ENCODE data around the gene RBM23. TPM values are rescaled to one million over a fixed set of nuclear protein-coding genes. Genes with fewer than 3 reads are reported as not detected.
A peak's percentile ranks its signal among the peaks of the same experiment; 100 is the strongest.
"Not testable (repeated sequence)": the region's sequence is repeated elsewhere in the genome, so short reads cannot be mapped to it uniquely, and the experiment has no call there.

Gene RBM23
- 113 TPM for total RNA-seq

DNA sequence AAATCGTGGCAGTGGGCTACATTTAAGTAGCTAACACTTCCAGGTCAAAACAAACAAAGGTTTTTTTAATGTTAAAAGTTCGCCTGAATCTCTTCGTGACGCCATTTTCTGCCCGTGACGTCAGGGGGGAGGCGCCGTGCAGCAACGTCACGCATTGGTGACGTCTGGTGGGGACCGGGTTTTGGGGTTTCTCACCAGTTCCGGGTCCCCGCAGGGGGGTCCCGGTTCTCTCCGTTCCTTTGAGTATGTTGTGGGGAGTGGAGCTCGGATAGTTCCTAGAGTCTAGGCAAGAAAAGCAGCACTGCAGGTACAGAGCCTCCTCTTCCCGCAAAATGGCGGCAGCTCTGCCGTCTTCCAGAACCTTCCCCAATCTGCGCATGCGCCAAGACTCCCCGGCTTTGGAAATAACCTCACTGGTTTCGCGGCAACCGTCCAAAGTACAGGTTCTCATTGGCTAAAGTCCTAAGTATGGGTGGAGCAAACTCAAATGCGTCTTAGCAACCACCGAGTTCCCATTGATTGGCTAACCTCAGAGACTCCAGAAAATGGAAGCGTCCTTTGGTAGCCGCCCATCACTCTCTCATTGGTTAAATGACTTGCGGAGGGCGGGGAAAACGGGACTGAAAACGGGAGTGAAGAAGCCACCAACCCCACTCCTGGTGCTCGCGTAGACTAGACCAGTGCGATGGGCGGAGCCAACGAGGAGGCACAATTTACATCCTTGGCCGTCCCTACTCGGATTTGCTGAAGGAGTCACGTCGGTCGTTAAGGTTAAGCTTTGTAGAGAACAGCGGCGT, at the start of gene RBM23:
Gene RBM23, minus strand, starts transcription at position 346 of the 797 bp plus-strand sequence.
- no peaks in the 10 kb centered on the region for H3K9me3 ChIP-seq
- TF ChIP-seq, protein P1, sequence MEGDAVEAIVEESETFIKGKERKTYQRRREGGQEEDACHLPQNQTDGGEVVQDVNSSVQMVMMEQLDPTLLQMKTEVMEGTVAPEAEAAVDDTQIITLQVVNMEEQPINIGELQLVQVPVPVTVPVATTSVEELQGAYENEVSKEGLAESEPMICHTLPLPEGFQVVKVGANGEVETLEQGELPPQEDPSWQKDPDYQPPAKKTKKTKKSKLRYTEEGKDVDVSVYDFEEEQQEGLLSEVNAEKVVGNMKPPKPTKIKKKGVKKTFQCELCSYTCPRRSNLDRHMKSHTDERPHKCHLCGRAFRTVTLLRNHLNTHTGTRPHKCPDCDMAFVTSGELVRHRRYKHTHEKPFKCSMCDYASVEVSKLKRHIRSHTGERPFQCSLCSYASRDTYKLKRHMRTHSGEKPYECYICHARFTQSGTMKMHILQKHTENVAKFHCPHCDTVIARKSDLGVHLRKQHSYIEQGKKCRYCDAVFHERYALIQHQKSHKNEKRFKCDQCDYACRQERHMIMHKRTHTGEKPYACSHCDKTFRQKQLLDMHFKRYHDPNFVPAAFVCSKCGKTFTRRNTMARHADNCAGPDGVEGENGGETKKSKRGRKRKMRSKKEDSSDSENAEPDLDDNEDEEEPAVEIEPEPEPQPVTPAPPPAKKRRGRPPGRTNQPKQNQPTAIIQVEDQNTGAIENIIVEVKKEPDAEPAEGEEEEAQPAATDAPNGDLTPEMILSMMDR (IDR thresholded peaks at IDR 0.05) = no peak
- H3K4me3 ChIP-seq = peak within 1 kb of the TSS; percentile 57 to 65
- peaks cover 24 to 30% of the 10 kb centered on the region in 2 donors for H3K36me3 ChIP-seq
- intact Hi-C loops (cut with DNase I) = loop anchor here (1.0 kb wide), 2 partner anchors 10 to 48 kb away; partner anchors contain the start of genes LRP10 and PRMT5
- peak; percentile 99 to 100 for DNase-seq (ENCODE audit: low spot score in 2 of 2)
- peak within 1 kb of the TSS; percentile 86 to 93 for H3K27ac ChIP-seq
- peaks cover 6 to 18% of the 10 kb centered on the region in 2 donors for H3K4me1 ChIP-seq
- no peaks in the 10 kb centered on the region for H3K27me3 ChIP-seq

DNA sequence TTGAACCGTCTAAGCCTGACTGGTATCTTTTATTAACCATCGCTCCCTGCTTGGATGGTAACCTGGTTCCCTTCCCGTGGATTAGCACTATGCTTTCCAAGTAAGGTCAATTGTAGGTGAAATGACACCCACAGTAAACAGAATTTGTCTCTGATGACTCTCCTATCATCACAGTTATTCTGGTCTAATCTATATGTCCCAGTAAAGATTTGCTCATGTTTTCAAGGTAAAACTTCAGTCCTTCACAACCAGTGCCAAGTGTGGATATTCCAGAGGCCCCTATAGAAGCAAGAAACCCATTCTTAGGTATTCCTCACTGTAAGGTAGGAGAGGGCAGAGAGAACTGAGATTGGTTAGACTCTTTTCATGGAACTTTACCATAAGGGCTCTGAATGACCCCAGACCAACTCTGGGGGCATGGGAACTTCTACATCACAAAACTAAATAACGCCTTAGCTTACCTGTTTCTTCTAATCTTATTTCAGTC, 47.9 kb upstream of the RBM23 start:
- H3K27me3 ChIP-seq = no peaks in the 10 kb centered on the region

DNA sequence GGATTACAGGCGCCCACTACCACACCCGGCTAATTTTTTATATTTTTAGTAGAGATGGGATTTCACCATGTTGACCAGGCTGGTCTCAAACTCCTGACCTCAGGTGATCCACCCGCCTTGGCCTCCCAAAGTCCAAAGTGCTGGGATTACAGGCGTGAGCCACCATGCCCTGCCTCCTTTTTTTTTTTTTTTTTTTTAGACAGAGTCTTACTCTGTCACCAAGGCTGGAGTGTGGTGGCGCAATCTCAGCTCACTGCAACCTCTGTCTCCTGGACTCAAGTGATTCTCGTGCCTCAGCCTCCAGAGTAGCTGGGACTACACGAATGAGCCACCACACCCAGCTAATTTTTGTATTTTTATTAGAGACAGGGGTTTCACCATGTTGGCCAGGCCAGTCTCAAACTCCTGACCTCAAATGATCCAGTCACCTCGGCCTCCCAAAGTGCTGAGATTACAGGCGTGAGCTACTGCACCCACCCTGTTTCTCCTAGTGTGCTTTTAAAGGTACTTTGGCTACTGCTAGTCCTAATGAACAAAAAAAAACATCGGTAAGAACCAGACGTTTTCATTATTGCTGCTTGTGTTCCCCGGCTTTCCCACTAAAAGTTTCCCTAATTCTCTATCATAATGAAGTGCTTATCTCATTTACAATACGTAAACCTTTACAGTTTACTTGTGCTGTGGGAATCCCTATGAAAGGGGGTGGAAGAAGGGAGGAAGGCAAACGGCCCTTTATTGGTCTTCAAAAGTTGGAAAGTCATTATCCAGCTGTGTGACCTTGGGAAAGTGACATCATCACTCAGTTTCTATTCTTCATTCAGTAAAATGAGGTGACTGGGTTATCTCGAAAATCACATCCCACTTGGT, 47.2 kb upstream of the RBM23 start:
- intact Hi-C loops (cut with DNase I); H3K9me3 ChIP-seq; H3K4me3 ChIP-seq; H3K27ac ChIP-seq; H3K4me1 ChIP-seq; H3K36me3 ChIP-seq; H3K27me3 ChIP-seq; DNase-seq (ENCODE audit: low spot score in 2 of 2): not testable (repeated sequence)

More for the DNA sequence above, 47.9 kb upstream of the RBM23 start:
- H3K36me3 ChIP-seq = peaks cover 0 to 9% of the 10 kb centered on the region in 2 donors
- no peak overlapping the region for H3K4me3 ChIP-seq
- TF ChIP-seq, protein P1 (IDR thresholded peaks at IDR 0.05) = no peak
- intact Hi-C loops (cut with DNase I) = no loop called here
- DNase-seq (ENCODE audit: low spot score in 2 of 2) = no peak
- no peak overlapping the region for H3K27ac ChIP-seq
- H3K9me3 ChIP-seq = no peaks in the 10 kb centered on the region
- H3K4me1 ChIP-seq = no peaks in the 10 kb centered on the region

DNA sequence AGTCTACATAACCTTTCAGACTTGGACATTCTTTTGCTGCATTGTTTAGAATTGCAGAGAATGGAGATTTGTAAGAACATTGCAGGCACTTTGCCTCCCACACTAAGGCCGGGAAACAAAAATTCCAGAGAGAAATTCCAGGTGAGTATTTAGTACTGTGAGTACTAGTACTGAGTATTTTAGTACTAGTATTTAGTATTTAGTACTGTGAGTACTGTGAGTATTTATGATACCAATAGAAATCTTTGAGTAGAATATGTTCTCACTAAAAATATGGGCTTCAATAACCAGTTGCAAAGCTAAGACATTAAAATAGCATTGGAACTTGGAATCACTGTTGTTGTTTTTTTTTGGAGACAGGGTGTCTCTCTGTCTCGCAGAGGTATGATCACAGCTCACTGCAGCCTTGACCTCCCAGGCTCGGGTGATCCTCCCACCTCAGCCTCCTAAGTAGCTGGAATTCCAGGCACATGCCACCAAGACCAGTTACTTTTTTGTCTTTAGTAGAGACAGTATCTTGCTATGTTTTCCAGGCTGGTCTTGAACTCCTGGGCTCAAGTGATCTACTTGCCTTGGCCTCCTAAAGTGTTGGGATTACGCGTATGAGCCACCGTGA, 43.2 kb upstream of the RBM23 start:
- no peak overlapping the region for H3K27ac ChIP-seq
- no peak for DNase-seq (ENCODE audit: low spot score in 2 of 2)
- no peaks in the 10 kb centered on the region for H3K36me3 ChIP-seq
- H3K9me3 ChIP-seq = no peaks in the 10 kb centered on the region
- TF ChIP-seq, protein P1 (IDR thresholded peaks at IDR 0.05) = no peak
- peaks cover 2 to 3% of the 10 kb centered on the region in 2 donors for H3K4me1 ChIP-seq
- intact Hi-C loops (cut with DNase I) = no loop called here
- H3K27me3 ChIP-seq = no peaks in the 10 kb centered on the region
- no peak overlapping the region for H3K4me3 ChIP-seq

DNA sequence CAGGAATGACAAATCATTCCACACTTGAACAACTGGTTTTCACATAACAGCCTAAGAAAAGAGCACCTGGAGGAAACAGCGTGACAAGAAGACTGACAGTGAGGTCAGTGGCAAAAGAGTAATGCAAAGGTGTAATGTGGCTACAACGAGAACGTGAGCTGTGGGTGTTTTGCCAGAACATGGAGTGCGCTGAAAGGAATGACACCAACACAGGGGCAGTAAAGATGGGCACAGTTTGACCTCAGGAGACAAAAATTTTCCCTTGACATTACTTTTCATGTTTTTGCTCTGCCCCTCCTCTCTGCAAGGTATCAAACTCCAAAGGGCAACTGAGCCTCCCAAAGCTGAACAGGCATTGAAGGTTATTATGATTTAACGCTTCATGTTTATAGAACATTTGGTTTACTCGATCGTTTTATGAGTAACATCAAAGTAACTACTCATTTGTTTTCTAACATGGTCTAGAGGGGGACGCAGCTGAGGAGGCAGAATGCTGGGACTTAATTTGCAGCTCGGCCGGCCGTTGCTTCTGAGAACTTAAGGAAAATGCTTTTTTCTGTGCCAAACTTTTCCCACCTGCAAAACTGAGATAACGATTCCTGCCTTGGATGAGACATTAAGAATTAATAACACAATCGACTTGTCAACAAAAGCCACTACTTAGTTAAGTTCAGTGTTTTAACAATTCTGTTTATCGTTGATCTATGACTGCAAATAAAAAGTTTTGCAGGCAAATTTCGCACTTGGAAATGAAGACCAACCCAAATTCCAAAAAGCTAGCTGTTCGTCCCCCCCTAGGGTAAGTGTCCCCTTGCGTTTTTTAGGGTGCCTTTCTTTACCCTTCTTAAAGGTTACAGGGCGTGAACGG, 37.0 kb upstream of the RBM23 start:
- peak overlapping the region; percentile 78 to 84 for H3K4me3 ChIP-seq
- H3K27me3 ChIP-seq = no peaks in the 10 kb centered on the region
- DNase-seq (ENCODE audit: low spot score in 2 of 2) = no peak
- peaks cover 7 to 11% of the 10 kb centered on the region in 2 donors for H3K36me3 ChIP-seq
- intact Hi-C loops (cut with DNase I) = loop anchor here (2.0 kb wide), 1 partner anchor 27 kb away; the partner anchor contains the start of gene AJUBA
- peak overlapping the region; percentile 94 to 95 for H3K27ac ChIP-seq
- TF ChIP-seq, protein P1 (IDR thresholded peaks at IDR 0.05) = no peak
- no peaks in the 10 kb centered on the region for H3K9me3 ChIP-seq
- peaks cover 5 to 9% of the 10 kb centered on the region in 2 donors for H3K4me1 ChIP-seq

Measured in ascending aorta (tissue), 2 donors.